Naive thymus-derived CD8-positive, alpha-beta T cell (primary cell): ENCODE data around the gene SPTAN1. TPM values are rescaled to one million over a fixed set of nuclear protein-coding genes. Genes with fewer than 3 reads are reported as not detected.
"Not testable (repeated sequence)": the region's sequence is repeated elsewhere in the genome, so short reads cannot be mapped to it uniquely, and the experiment has no call there.

Source experiments
- ATAC-seq, 2 donors: fragments of 150-1000 bp; cut with Tn5 transposase in 1 of 2; sonication (Bioruptor Pico), chemical (Tn5 transposase) in 1 of 2; 1 replicate in 1 of 2; 2 replicates in 1 of 2; pipeline ENCODE4 v1.10.0; 2021; ENCODE audit warnings: mild to moderate bottlenecking in 2 of 2, moderate library complexity in 2 of 2
- POLR2A ChIA-PET: fragments of 350-600 bp; sonication (Branson Sonifier 250); formaldehyde crosslinking; loops from one replicate; lab custom pipeline; 2021; ENCODE audit warnings: antibody characterized with exemption; lab: Charles Lee
- DNase-seq, 10 donors: peaks; one replicate each; pipeline versions ENCODE4 v3.0.0 to v3.0.0-alpha.2; 2020 to 2022
- H3K27ac Mint-ChIP-seq, 10 donors: one replicate each; pipeline ENCODE4 v1.8.0; 2020 to 2022; ENCODE audit warnings: mild to moderate bottlenecking in 10 of 10, mixed read lengths in 10 of 10, moderate library complexity in 4 of 10, inconsistent platforms in 1 of 10
- H3K27me3 Mint-ChIP-seq, 5 donors: one replicate each; pipeline ENCODE4 v1.8.0; 2021 to 2022; ENCODE audit warnings: mixed read lengths in 5 of 5
- H3K36me3 Mint-ChIP-seq, 3 donors: one replicate each; pipeline ENCODE4 v1.8.0; 2020 to 2022; ENCODE audit warnings: mixed read lengths in 3 of 3, mild to moderate bottlenecking in 2 of 3, inconsistent platforms in 1 of 3
- H3K4me1 Mint-ChIP-seq, 4 donors: one replicate each; pipeline ENCODE4 v1.8.0; 2021 to 2022; ENCODE audit warnings: mixed read lengths in 4 of 4
- H3K4me3 Mint-ChIP-seq, 10 donors: one replicate each; pipeline ENCODE4 v1.8.0; 2020 to 2022; ENCODE audit warnings: mild to moderate bottlenecking in 10 of 10, mixed read lengths in 10 of 10, moderate library complexity in 6 of 10, inconsistent platforms in 1 of 10
- H3K9me3 Mint-ChIP-seq, 9 donors: one replicate each; pipeline ENCODE4 v1.8.0; 2020 to 2022; ENCODE audit warnings: mixed read lengths in 9 of 9, mild to moderate bottlenecking in 3 of 9, inconsistent platforms in 1 of 9, moderate library complexity in 1 of 9
- polyA plus RNA-seq, 3 donors: library from polyadenylated mRNA; unstranded; fragments of 300-500 nt; fragmentation: Illumina TruSeq; gene quantifications; one replicate each; pipeline ENCODE4 v1.2.3, GENCODE V29; 2021
- total RNA-seq, 8 experiments: library from RNA in 2 of 8; stranded (reverse) in 2 of 8; gene quantifications; one replicate each; pipeline ENCODE4 v1.2.3 and lab custom pipeline; 2021 to 2026

SPTAN1 gene
- 100 to 1,000 TPM; 395 to 402 TPM for total RNA-seq
- polyA plus RNA-seq = 100 to 1,000 TPM in 1 of 3 donors, 10 to 100 TPM in 2; 38.2 to 117 (median 57.5) TPM
- 236 to 714 (median 646) reads per million in 6 experiments for total RNA-seq (lab: John Stamatoyannopoulos, UW)

DNA sequence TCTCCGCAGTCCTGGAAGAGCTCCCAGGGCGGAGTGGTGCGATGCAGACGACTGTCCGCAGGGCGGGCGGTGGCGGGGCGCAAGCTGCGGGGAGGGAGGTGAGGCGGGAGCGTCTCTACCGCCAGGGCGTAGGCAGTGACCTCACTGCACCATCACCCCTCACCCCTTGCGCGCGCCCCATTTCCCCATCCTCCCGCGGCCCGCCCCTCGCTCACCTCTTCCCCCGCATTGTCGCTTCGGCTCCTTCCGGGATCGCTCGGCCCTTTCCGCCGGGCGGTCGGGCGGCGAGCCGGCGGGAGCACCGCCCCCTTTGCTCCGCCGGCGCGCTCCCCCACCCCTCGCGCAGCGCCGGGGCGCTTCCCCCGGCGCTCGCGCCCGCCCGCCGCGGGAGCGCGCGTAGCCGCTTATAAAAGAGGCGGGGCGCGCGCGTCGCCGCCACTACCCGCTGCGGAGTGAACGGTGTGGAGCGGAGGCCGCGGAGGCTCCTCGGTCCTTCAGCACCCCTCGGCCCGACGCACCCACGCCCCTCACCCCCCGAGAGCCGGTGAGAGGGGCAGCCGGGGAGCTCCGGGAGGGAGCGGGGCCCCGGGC is at the start of gene SPTAN1:
SPTAN1 (plus strand) TSS at position 435 of the 591 bp plus-strand sequence. CDS start 14,154 bp downstream, outside the sequence.
- Mint-ChIP-seq H3K36me3 (peaks cover 0 to 2% (median 0%) of the 10 kb centered on the region in 3 donors), H3K4me3 (peak within 1 kb of the TSS in 9 of 10 donors; percentile 89 to 95 (median 92)), H3K27ac (peak within 1 kb of the TSS; percentile 91 to 99 (median 96)), H3K9me3 (no peaks in the 10 kb centered on the region), H3K27me3 (no peaks in the 10 kb centered on the region), H3K4me1 (peaks cover 12 to 36% (median 24%) of the 10 kb centered on the region in 4 donors)
- peak; percentile 92 to 98 (median 96) for DNase-seq
- POLR2A ChIA-PET = interaction anchor here (0.5 to 3.9 kb wide), 17 partner anchors 8 to 520 kb away, joined by 3 to 19 read pairs (median 4); partner anchors contain the start of genes ENDOG, GLE1 and SET
- peak; percentile 83 for ATAC-seq

- not testable (repeated sequence) for H3K27me3 Mint-ChIP-seq
- H3K27ac Mint-ChIP-seq = peak overlapping the region in 6 of 10 donors; percentile 35 to 97 (median 78)
These were observed 49.0 kb upstream of the SPTAN1 start for GRCh38 chr9:128503415-128503825.

GRCh38 chr9:128503870-128504269 is 48.5 kb upstream of the SPTAN1 start:
- H3K4me3 Mint-ChIP-seq = peak overlapping the region; percentile 60 to 100 (median 98)

More at GRCh38 chr9:128503415-128503825, 49.0 kb upstream of the SPTAN1 start:
- H3K9me3 Mint-ChIP-seq, DNase-seq, ATAC-seq: not testable (repeated sequence)
- Mint-ChIP-seq H3K4me1 (peaks cover 3 to 30% (median 22%) of the 10 kb centered on the region in 4 donors), H3K4me3 (peak overlapping the region in 8 of 10 donors; percentile 28 to 100 (median 64)), H3K36me3 (peaks cover 0 to 29% (median 1%) of the 10 kb centered on the region in 3 donors)
- POLR2A ChIA-PET = interaction anchor here (0.6 to 2.4 kb wide), 3 partner anchors 18 to 732 kb away, joined by 3 to 19 read pairs (median 5); partner anchors contain the start of gene SPTAN1

GRCh38 chr9:128504485-128505413 is 47.6 kb upstream of the SPTAN1 start, which contains the start of gene GLE1:
TSS of gene GLE1 (plus strand) at chr9:128504719. CDS start at chr9:128504806, 87 bp downstream.
- POLR2A ChIA-PET = interaction anchor here (0.6 to 2.4 kb wide), 11 partner anchors 10 to 573 kb away, joined by 3 to 19 read pairs (median 3); partner anchors contain the start of genes ENDOG, SPTAN1 and URM1
- DNase-seq (peak; percentile 92 to 100 (median 97)), ATAC-seq (peak; percentile 89 to 91)
- Mint-ChIP-seq H3K36me3 (peaks cover 0 to 33% (median 1%) of the 10 kb centered on the region in 3 donors), H3K27me3 (no peaks in the 10 kb centered on the region), H3K27ac (peak within 1 kb of the TSS; percentile 94 to 99 (median 99)), H3K4me3 (peak within 1 kb of the TSS; percentile 94 to 100 (median 100)), H3K9me3 (no peaks in the 10 kb centered on the region), H3K4me1 (peaks cover 9 to 41% (median 34%) of the 10 kb centered on the region in 4 donors)

More at GRCh38 chr9:128503870-128504269, 48.5 kb upstream of the SPTAN1 start:
- Mint-ChIP-seq H3K4me1 (peaks cover 6 to 34% (median 26%) of the 10 kb centered on the region in 4 donors), H3K9me3 (no peaks in the 10 kb centered on the region), H3K36me3 (peaks cover 0 to 29% (median 0%) of the 10 kb centered on the region in 3 donors), H3K27me3 (no peaks in the 10 kb centered on the region), H3K27ac (peak overlapping the region in 7 of 10 donors; percentile 8 to 97 (median 66))
- no peak for DNase-seq
- POLR2A ChIA-PET = interaction anchor here (0.6 to 2.4 kb wide), 3 partner anchors 18 to 732 kb away, joined by 3 to 19 read pairs (median 5); partner anchors contain the start of gene SPTAN1
- ATAC-seq = no peak

GRCh38 chr9:128505414-128505765 is 47.0 kb upstream of the SPTAN1 start:
- no peak for ATAC-seq
- H3K4me3 Mint-ChIP-seq = peak overlapping the region; percentile 94 to 100 (median 100)
- no peak for DNase-seq
- H3K27me3 Mint-ChIP-seq = no peaks in the 10 kb centered on the region
- POLR2A ChIA-PET = interaction anchor here (0.6 to 2.4 kb wide), 10 partner anchors 10 to 574 kb away, joined by 3 to 19 read pairs (median 3); partner anchors contain the start of genes ENDOG, SPTAN1 and URM1
- H3K9me3 Mint-ChIP-seq = no peaks in the 10 kb centered on the region
- H3K27ac Mint-ChIP-seq = peak overlapping the region; percentile 94 to 99 (median 99)
- peaks cover 0 to 33% (median 5%) of the 10 kb centered on the region in 3 donors for H3K36me3 Mint-ChIP-seq
- H3K4me1 Mint-ChIP-seq = peaks cover 9 to 44% (median 34%) of the 10 kb centered on the region in 4 donors

GRCh38 chr9:128505906-128506305 is 46.5 kb upstream of the SPTAN1 start:
- Mint-ChIP-seq H3K36me3 (peaks cover 0 to 32% (median 5%) of the 10 kb centered on the region in 3 donors), H3K4me3 (peak overlapping the region; percentile 75 to 100 (median 99)), H3K4me1 (peaks cover 9 to 44% (median 34%) of the 10 kb centered on the region in 4 donors), H3K27ac (peak overlapping the region in 4 of 10 donors; percentile 56 to 99 (median 96))
- not testable (repeated sequence) for ATAC-seq, H3K27me3 Mint-ChIP-seq, DNase-seq, H3K9me3 Mint-ChIP-seq
- POLR2A ChIA-PET = interaction anchor here (0.8 to 2.4 kb wide), 2 partner anchors 14 to 46 kb away, joined by 3 to 19 read pairs; partner anchors contain the start of gene SPTAN1

GRCh38 chr9:128512820-128513219 is 39.6 kb upstream of the SPTAN1 start:
- no peak overlapping the region for H3K4me3 Mint-ChIP-seq
- peaks cover 10 to 26% (median 23%) of the 10 kb centered on the region in 4 donors for H3K4me1 Mint-ChIP-seq
- H3K9me3 Mint-ChIP-seq = no peaks in the 10 kb centered on the region
- peaks cover 0 to 83% (median 22%) of the 10 kb centered on the region in 3 donors for H3K36me3 Mint-ChIP-seq
- no peaks in the 10 kb centered on the region for H3K27me3 Mint-ChIP-seq
- DNase-seq (no peak), ATAC-seq (no peak)
- POLR2A ChIA-PET = interaction anchor here (0.7 kb wide), 1 partner anchor 218 kb away, joined by 3 read pairs; no protein-coding TSS in a partner anchor
- H3K27ac Mint-ChIP-seq = no peak overlapping the region

GRCh38 chr9:128521956-128522355 is 30.4 kb upstream of the SPTAN1 start:
- no peak for DNase-seq
- H3K27ac Mint-ChIP-seq = no peak overlapping the region
- peaks cover 0 to 4% (median 0%) of the 10 kb centered on the region in 9 donors for H3K9me3 Mint-ChIP-seq
- no peak for ATAC-seq
- POLR2A ChIA-PET = interaction anchor here (0.6 kb wide), 1 partner anchor 89 kb away, joined by 5 read pairs; no protein-coding TSS in a partner anchor
- peaks cover 0 to 2% (median under 1%) of the 10 kb centered on the region in 4 donors for H3K4me1 Mint-ChIP-seq
- H3K27me3 Mint-ChIP-seq = no peaks in the 10 kb centered on the region
- H3K36me3 Mint-ChIP-seq = peaks cover 3 to 87% (median 32%) of the 10 kb centered on the region in 3 donors
- H3K4me3 Mint-ChIP-seq = no peak overlapping the region

GRCh38 chr9:128523199-128523925 is 29.0 kb upstream of the SPTAN1 start:
- H3K4me1 Mint-ChIP-seq = peaks cover 0 to 2% (median 0%) of the 10 kb centered on the region in 4 donors
- H3K27me3 Mint-ChIP-seq = no peaks in the 10 kb centered on the region
- H3K27ac Mint-ChIP-seq = peak overlapping the region in 3 of 10 donors; percentile 11 to 82 (median 46)
- H3K4me3 Mint-ChIP-seq = no peak overlapping the region
- H3K9me3 Mint-ChIP-seq = peaks cover 0 to 4% (median 0%) of the 10 kb centered on the region in 9 donors
- peaks cover 3 to 87% (median 25%) of the 10 kb centered on the region in 3 donors for H3K36me3 Mint-ChIP-seq
- POLR2A ChIA-PET = interaction anchor here (1.3 kb wide), 1 partner anchor 18 kb away, joined by 5 read pairs; no protein-coding TSS in a partner anchor
- no peak for DNase-seq
- ATAC-seq = no peak

DNA sequence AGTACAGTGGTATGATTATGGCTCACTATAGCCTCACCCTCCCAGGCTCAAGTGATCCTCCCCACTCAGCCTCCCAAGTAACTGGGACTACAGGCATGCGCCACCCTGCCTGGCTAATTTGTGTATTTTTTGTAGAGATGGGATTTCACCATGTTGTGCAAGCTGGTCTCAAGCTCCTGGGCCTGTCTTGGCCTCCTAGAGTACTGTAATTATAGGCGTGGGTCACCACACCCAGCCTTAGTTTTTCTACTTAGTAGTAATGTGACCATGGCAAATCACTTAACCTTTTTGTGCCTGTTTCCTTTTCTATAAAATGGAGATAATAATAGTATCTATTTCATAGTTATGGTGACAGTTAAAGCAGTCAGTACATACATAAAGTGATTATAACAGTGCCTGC is 25.7 kb upstream of the SPTAN1 start:
- Mint-ChIP-seq H3K4me1 (peaks cover 0 to 5% (median 0%) of the 10 kb centered on the region in 4 donors), H3K4me3 (no peak overlapping the region), H3K36me3 (peaks cover 6 to 94% (median 23%) of the 10 kb centered on the region in 3 donors), H3K27ac (no peak overlapping the region), H3K9me3 (no peaks in the 10 kb centered on the region), H3K27me3 (no peaks in the 10 kb centered on the region)
- POLR2A ChIA-PET = no interaction called here
- DNase-seq (no peak), ATAC-seq (no peak)
